GM12801 (cell line): ENCODE results near the gene FOXN4.

Experiments
- TF ChIP-seq, protein P1 (sequence below): IDR thresholded peaks from one replicate; pipeline ENCODE4 v1.5.1; 2011; ENCODE audit warnings: control low read depth; ENCODE audit not compliant: insufficient read length; ENCODE audit errors: extremely low read depth

Gene FOXN4

GRCh38 chr12:109292342-109292711 is 16.8 kb downstream of the FOXN4 start:
- TF ChIP-seq, protein P1, sequence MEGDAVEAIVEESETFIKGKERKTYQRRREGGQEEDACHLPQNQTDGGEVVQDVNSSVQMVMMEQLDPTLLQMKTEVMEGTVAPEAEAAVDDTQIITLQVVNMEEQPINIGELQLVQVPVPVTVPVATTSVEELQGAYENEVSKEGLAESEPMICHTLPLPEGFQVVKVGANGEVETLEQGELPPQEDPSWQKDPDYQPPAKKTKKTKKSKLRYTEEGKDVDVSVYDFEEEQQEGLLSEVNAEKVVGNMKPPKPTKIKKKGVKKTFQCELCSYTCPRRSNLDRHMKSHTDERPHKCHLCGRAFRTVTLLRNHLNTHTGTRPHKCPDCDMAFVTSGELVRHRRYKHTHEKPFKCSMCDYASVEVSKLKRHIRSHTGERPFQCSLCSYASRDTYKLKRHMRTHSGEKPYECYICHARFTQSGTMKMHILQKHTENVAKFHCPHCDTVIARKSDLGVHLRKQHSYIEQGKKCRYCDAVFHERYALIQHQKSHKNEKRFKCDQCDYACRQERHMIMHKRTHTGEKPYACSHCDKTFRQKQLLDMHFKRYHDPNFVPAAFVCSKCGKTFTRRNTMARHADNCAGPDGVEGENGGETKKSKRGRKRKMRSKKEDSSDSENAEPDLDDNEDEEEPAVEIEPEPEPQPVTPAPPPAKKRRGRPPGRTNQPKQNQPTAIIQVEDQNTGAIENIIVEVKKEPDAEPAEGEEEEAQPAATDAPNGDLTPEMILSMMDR: no peak

GRCh38 chr12:109291521-109292341 is 17.4 kb downstream of the FOXN4 start:
- TF ChIP-seq, protein P1: no peak

- TF ChIP-seq, protein P1: no peak
These were observed 18.0 kb downstream of the FOXN4 start for GRCh38 chr12:109291117-109291516.

GRCh38 chr12:109290061-109290460 is 19.0 kb downstream of the FOXN4 start:
- TF ChIP-seq, protein P1: no peak

- TF ChIP-seq, protein P1: no peak
These were observed 19.5 kb downstream of the FOXN4 start for GRCh38 chr12:109289551-109289950.

DNA sequence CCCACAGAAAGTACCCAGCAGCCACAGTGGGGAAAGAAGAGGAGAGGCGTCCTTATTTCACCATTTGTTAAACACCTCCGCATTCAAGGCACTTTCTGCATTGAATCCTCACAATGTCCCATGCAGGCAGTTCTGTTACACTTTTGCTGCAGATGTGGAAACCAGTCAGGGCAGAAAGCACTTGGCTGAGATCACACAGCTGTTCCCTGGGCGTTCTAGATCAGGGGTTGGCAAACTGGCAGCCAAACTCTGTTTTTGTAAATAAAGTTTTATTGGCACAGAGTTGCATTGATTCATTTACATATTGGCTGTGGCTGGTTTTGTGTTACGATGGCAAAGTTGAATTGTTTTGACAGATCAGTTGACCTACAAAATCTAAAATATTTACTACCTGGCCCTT is 20.1 kb downstream of the FOXN4 start:
- TF ChIP-seq, protein P1: no peak

GRCh38 chr12:109288571-109288970 is 20.5 kb downstream of the FOXN4 start:
- TF ChIP-seq, protein P1: no peak
